DND-41 (cell line): Measurements from ENCODE around the gene SLC6A3.
"Not testable (repeated sequence)": the region's sequence is repeated elsewhere in the genome, so short reads cannot be mapped to it uniquely, and the experiment has no call there.

Source experiments
- ATAC-seq: fragments of 200-7000 bp; cut with Tn5 transposase; 3 replicates; pipeline ENCODE4 v1.9.1; 2021; ENCODE audit warnings: low read depth; ENCODE audit not compliant: insufficient read depth
- DNase-seq: peaks from one replicate; pipeline ENCODE4 v3.0.0-alpha.2; 2020
- H2AFZ ChIP-seq: 2 replicates; pipeline ENCODE4 v1.6.0; 2012; ENCODE audit warnings: low read depth, low read length
- H3K27ac ChIP-seq: 2 replicates; pipeline ENCODE4 v1.5.1; 2012; ENCODE audit warnings: low read length, inconsistent platforms
- H3K27me3 ChIP-seq: fragments of 200-600 bp; sonication (generic); 2 replicates; pipeline ENCODE4 v1.6.0; 2012; ENCODE audit warnings: low read length, mild to moderate bottlenecking, inconsistent platforms; ENCODE audit not compliant: insufficient read depth, poor library complexity
- H3K36me3 ChIP-seq: 2 replicates; pipeline ENCODE4 v1.5.1; 2012; ENCODE audit warnings: low read length, inconsistent platforms; ENCODE audit not compliant: insufficient read depth
- H3K4me1 ChIP-seq: 2 replicates; pipeline ENCODE4 v1.5.1; 2012; ENCODE audit warnings: mild to moderate bottlenecking, low read length; ENCODE audit not compliant: insufficient read depth
- H3K4me2 ChIP-seq: 2 replicates; pipeline ENCODE4 v1.6.0; 2012; ENCODE audit warnings: mild to moderate bottlenecking, moderate library complexity, low read length, inconsistent platforms; ENCODE audit not compliant: insufficient read depth
- H3K4me3 ChIP-seq, 2 experiments: fragments of 200-600 bp in 1 of 2; shearing (Covaris generic) in 1 of 2; 2 replicates each; pipeline ENCODE4 v1.5.1; 2012 to 2016; ENCODE audit warnings: inconsistent platforms in 2 of 2, low read length in 2 of 2, mild to moderate bottlenecking in 2 of 2, low read depth in 1 of 2, moderate library complexity in 1 of 2
- H3K79me2 ChIP-seq: 2 replicates; pipeline ENCODE4 v1.6.0; 2012; ENCODE audit warnings: low read length, inconsistent platforms; ENCODE audit not compliant: insufficient read depth
- H3K9ac ChIP-seq: 2 replicates; pipeline ENCODE4 v1.6.0; 2012; ENCODE audit warnings: low read depth, mild to moderate bottlenecking, inconsistent platforms, low read length, moderate library complexity
- H3K9me3 ChIP-seq: 2 replicates; pipeline ENCODE4 v1.5.1; 2012; ENCODE audit warnings: low read length, moderate library complexity, mild to moderate bottlenecking, inconsistent platforms; ENCODE audit not compliant: insufficient read depth, severe bottlenecking
- H4K20me1 ChIP-seq: 2 replicates; pipeline ENCODE4 v1.6.0; 2012; ENCODE audit warnings: low read length; ENCODE audit not compliant: insufficient read depth
- EZH2 ChIP-seq: IDR thresholded peaks from 3 replicates; pipeline ENCODE4 v1.6.1; 2012; ENCODE audit warnings: borderline replicate concordance, low read depth, mild to moderate bottlenecking, moderate library complexity, low read length, inconsistent platforms; ENCODE audit not compliant: severe bottlenecking
- TF ChIP-seq, protein P1 (sequence below): IDR thresholded peaks from 2 replicates; pipeline ENCODE4 v1.5.1; 2012; ENCODE audit warnings: borderline replicate concordance, low read length, moderate library complexity, mild to moderate bottlenecking; ENCODE audit not compliant: poor library complexity, severe bottlenecking; ENCODE audit errors: extremely low read depth

The SLC6A3 gene

DNA sequence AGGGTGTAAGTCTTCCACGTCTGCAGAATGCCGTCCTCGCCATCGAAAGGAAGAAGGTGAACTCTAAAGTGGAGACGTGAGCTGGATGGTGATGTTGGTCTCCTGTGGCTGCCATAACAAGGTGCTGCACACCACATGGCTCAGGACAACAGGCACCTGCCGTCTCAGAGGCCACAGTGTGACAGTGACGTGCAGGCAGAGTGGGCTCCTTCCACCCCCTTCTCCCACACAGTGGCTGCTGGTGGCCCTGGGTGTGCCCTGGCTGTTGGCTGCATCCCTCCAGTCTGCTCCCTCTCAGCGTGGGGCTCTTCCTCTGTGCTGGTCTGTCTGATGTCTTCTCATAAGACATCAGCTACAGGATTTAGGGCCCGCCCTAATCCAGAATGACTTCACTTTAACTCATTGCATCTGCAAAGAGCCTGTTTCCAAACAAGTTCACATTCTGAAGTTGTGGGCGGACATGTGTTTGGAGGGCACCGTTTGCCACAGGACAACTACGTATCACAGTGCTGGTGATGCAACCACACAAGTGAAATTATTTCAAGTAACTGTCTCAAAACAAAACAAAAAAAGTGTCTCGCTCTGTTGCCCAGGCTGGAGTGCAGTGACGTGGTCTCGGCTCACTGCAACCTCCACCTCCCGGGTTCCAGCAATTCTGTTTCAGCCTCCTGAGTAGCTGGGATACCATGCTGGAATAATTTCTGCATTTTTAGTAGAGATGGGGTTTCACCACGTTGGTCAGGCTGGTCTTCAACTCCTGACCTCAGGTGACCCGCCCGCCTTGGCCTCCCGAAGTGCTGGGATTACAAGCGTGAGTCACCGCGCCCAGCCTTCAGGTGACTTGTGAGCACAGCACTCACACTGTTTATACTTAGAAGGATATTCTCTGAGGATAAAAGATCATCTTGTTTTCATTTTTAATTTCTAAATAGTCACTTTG, 69.1 kb downstream of the SLC6A3 start:
- Histone ChIP-seq H3K27me3 (no peaks in the 10 kb centered on the region), H3K9me3 (no peaks in the 10 kb centered on the region), H3K4me3 (no peak overlapping the region), H3K9ac (no peak overlapping the region), H3K36me3 (no peaks in the 10 kb centered on the region), H3K27ac (no peak overlapping the region), H3K4me1 (no peaks in the 10 kb centered on the region), H3K79me2 (no peaks in the 10 kb centered on the region), H4K20me1 (no peaks in the 10 kb centered on the region), H2AFZ (no peak overlapping the region), H3K4me2 (no peak overlapping the region)
- no peak for ATAC-seq
- TF ChIP-seq, protein P1, sequence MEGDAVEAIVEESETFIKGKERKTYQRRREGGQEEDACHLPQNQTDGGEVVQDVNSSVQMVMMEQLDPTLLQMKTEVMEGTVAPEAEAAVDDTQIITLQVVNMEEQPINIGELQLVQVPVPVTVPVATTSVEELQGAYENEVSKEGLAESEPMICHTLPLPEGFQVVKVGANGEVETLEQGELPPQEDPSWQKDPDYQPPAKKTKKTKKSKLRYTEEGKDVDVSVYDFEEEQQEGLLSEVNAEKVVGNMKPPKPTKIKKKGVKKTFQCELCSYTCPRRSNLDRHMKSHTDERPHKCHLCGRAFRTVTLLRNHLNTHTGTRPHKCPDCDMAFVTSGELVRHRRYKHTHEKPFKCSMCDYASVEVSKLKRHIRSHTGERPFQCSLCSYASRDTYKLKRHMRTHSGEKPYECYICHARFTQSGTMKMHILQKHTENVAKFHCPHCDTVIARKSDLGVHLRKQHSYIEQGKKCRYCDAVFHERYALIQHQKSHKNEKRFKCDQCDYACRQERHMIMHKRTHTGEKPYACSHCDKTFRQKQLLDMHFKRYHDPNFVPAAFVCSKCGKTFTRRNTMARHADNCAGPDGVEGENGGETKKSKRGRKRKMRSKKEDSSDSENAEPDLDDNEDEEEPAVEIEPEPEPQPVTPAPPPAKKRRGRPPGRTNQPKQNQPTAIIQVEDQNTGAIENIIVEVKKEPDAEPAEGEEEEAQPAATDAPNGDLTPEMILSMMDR: no peak
- no peak for TF ChIP-seq EZH2
- DNase-seq: no peak

DNA sequence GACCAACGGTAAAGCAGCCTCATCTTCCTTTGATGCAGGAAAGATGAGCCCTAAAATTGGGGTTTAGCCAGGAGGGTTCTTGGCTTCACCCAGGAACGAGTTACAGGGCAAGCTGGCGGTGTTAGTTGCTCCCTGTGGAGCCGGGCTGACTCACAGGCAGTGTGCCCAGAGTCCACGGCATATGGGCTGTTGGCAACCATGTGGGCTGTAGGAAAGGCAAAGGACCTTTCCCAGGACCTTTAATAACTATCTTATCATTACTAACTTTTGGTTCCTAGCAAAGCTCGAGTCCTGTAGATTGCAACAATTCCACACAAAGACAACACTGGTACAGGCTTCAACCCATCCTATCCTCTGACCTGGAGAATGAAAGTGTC, 70.6 kb downstream of the SLC6A3 start:
- Histone ChIP-seq H2AFZ (no peak overlapping the region), H3K9ac (no peak overlapping the region), H3K36me3 (no peaks in the 10 kb centered on the region), H3K27ac (no peak overlapping the region), H3K79me2 (no peaks in the 10 kb centered on the region), H3K4me1 (no peaks in the 10 kb centered on the region), H3K4me3 (no peak overlapping the region), H3K9me3 (no peaks in the 10 kb centered on the region), H3K4me2 (no peak overlapping the region), H4K20me1 (no peaks in the 10 kb centered on the region), H3K27me3 (no peaks in the 10 kb centered on the region)
- no peak for DNase-seq
- TF ChIP-seq, protein P1: no peak
- no peak for TF ChIP-seq EZH2
- no peak for ATAC-seq

DNA sequence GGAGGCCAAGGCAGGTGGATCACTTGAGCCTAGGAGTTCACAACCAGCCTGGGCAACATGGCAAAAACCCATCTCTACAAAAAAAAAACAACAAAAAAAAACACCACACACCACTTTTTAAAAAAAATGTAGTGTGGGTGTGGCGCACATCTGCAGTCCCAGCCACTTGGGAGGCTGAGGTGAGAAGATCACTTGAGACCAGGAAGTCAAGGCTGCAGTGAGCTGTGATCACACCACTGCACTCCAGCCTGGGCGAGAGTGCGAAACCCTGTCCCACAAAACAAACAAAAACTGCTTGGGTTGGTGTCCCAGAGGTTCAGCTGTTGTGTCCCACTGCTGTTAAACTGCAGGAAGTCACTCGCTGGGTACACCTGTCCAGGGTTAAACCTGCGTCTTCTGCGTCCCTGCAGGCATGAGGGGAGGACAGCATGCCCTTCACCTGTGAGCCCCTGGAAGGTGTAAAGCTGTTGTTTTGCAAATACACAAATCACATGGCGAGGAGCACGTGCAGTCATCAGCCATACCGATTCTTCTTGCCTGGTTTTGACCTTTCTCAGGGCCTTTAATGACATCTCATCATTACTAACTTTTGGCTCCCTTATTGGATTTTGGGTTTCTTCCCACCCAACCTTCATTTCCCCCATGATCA, 71.1 kb downstream of the SLC6A3 start:
- Histone ChIP-seq H3K4me3 (no peak overlapping the region), H3K79me2 (no peaks in the 10 kb centered on the region), H3K4me2 (no peak overlapping the region), H3K4me1 (no peaks in the 10 kb centered on the region), H3K27me3 (no peaks in the 10 kb centered on the region), H3K36me3 (no peaks in the 10 kb centered on the region), H3K9me3 (no peaks in the 10 kb centered on the region), H3K9ac (no peak overlapping the region), H2AFZ (no peak overlapping the region), H3K27ac (no peak overlapping the region), H4K20me1 (no peaks in the 10 kb centered on the region)
- TF ChIP-seq, protein P1: no peak
- no peak for TF ChIP-seq EZH2
- ATAC-seq: no peak
- DNase-seq: no peak

DNA sequence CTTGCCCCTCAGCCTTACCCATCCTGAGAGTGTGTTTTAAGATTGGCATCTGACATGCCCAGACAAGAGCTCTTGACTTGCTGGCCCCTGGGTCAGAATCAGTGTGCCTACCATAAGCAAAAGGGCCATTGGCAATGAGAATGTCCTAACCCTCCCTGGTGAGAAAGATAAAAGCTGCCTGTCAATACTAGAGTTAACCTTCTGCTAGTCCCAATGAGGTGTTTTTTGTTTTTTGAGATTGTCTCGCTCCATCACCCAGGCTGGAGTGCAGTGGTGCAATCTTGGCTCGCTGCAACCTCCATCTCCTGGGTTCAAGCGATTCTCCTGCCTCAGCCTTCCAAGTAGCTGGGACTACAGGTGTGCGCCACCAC, 73.3 kb downstream of the SLC6A3 start:
- not testable (repeated sequence) for H2AFZ ChIP-seq, H3K9me3 ChIP-seq, H3K9ac ChIP-seq, H3K4me3 ChIP-seq, H3K4me1 ChIP-seq, DNase-seq, H3K36me3 ChIP-seq, ATAC-seq, H4K20me1 ChIP-seq, H3K27me3 ChIP-seq, H3K27ac ChIP-seq, H3K79me2 ChIP-seq, H3K4me2 ChIP-seq
